Measurements from ENCODE around the gene CCDC110.

GRCh38 chr4:185481401-185481800, 9.9 kb upstream of the CCDC110 start:
- TF ChIP-seq POLR2A (IDR thresholded peaks at IDR 0.05) (no peak), CTCF (IDR thresholded peaks at IDR 0.05) (no peak)
